ENCODE data around the gene SNN.

SNN gene

GRCh38 chr16:11635113-11635652, 33.1 kb upstream of the SNN start:
- no peak for DNase-seq (ENCODE audit: low read depth in 3 of 3)

GRCh38 chr16:11635679-11636171, 32.5 kb upstream of the SNN start:
- no peak for DNase-seq (ENCODE audit: low read depth in 3 of 3)

DNA sequence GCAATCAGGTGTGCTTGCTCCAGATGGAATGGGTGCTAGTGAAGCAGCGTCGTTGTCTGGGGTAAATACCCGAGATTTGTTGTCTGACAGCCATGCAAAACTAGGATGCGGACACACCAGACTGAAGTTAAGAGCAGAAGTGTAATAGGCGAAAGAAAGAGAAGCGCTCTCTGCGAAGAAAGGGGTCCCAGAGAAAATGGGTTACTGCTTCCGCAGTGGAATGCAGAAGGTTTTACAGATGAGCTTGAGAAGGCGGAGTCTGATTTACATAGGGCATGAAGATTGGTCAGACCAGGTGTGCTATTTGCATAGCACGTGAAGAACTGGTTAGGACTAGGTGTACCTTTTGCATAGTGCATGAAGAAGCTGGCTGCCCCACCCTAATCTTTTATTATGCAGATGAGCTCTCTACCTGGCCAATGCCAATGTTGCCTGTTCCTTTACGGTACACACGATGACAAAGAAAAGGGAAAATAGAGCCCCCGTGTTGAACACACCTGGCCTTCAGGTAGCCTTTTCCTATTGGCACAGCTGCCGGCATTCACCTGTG, 32.0 kb upstream of the SNN start:
- no peak for DNase-seq (ENCODE audit: low read depth in 3 of 3)

DNA sequence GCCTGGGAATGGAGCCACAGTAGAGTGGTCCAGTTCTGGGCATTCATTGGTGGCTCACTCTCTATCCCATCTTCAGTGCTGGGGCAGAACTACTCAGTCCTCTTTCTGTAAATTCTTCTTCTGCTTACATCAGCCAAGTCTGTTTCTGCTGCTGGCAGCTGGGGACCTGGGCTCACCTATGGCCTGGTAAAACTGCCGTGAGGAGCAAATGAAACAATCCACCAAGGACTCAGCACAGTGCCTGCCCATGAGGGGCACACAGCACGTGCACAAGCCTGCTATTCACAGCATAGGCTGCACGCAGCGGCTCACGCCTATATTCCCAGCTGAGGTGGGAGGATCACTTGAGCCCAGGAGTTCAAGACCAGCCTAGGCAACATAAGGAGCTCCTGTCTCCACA, 30.9 kb upstream of the SNN start:
- no peak for DNase-seq (ENCODE audit: low read depth in 3 of 3)

DNA sequence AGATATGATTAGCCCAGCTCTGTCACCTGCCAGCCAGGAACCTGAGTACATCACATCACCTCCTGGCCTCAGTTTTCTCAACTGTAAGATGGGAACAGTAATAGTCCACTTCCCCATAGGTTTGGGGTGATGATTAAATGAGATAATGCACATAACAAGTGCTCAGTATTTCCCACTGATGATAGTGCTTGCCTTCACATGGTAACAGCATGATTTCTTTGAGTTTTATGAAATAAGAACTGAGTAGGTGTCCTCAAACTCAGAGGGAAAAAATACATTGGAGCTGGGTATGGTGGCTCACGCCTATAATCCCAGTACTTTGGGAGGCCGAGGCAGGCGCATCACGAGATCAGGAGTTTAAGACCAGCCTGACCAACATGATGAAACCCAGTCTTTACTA, 30.1 kb upstream of the SNN start:
- no peak for DNase-seq (ENCODE audit: low read depth in 3 of 3)

DNA sequence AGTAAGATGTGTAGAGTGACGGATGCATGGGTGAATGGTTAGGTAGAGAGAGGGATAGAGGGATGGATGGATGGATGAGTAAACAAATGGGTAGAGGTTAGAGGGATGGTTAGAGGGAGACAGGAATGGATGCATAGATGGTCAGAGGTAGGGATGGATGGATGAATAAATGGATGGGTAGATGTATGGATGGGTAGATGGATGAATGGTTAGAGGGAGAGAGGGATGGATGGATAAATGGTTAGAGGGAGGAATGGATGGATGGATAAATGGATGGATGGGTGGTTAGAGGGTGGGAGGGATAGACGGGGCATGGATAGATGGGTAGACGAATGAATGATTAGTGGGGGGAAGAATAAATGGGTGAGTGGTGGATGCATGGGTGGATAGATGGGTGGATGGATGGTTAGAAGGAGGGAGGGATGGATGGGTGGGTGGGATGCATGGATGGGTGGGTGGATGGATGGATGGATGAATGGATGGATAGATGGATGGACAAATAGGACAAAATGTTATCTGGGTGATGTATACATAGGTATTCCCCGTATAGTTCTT, 29.2 kb upstream of the SNN start:
- no peak for DNase-seq (ENCODE audit: low read depth in 3 of 3)

DNA sequence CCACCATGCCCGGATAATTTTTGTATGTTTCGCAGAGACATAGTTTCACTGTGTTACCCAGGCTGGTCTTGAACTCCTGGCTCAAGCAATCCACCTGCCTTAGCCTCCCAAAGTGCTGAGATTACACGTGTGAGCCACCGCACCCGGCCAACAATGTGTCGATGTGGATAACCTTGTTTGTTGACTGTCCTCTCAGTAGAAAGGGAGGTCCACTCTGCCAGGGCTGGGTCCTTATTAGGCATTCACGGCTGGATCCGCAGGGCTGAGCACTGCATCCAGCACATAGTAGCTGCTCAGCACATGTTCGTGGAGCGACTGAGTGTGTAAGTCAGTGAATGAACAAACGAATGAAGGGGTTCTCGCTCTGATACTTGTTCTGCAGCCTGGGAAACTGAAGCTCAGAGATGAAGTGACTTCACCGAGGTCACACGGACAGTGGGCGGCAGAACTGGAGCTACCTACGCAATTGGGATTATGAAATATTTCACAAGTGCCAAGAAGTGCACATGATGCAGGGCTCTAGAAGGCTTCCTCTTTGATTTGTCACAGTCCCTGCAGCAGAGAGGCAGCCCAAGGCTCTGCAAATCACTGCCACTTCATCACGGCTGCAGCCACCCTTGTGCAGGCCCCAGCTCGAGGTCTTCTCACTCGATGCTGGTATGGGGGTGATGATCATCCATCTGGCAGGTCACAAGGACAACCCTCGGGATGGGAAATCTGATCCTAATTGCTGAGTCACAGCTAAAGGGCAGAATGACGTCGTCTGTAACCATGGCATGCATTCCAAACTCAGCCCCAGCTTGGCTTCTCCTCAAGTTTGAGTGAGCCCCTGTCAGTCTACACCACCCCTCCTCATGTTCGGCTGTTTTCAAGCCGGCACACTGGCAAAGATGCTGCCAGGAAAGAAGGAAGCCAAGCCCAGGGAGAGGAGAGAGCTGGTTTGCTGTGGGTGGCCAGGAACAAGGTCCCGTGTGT, 28.0 kb upstream of the SNN start:
- no peak for DNase-seq (ENCODE audit: low read depth in 3 of 3)

- no peak for DNase-seq (ENCODE audit: low read depth in 3 of 3)
These were observed 27.1 kb upstream of the SNN start for GRCh38 chr16:11640987-11641817.

DNA sequence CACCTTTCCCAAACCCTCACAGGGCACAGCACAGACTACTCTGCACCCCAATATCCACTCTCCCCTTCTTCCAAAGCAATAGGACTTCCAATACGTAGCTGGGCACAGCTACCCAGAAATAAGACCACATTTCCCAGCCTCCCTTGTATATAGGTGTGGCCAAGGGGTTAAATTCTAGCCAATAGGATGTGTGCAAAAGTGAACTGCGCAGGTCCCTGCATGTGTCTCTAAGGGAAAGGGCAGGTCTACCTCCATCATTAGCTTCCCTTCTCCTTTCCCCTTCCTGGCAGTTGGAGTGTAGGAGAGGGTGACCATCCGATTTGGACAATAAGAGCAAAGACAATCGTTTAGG, 25.5 kb upstream of the SNN start:
- DNase-seq (ENCODE audit: low read depth in 3 of 3), result no peak

DNA sequence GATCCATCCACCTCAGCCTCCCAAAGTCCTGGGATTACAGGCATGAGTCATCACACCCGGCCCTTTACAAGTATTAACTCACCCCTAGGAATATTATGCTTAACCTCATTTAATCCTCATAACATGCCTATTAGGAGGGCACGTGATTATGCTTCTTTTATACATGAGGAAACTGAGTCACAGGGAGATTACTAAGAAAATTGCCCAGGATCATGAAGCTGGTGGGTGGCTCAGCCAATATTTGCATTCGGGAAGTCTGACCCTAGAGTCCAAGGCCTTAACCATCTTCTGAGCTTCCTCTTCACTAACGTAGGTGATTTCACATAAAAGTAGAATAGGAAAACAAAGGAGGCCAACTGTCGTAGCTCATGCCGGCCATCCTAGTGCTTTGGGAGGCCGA, 19.0 kb upstream of the SNN start:
- DNase-seq (ENCODE audit: low read depth in 3 of 3), result no peak

GRCh38 chr16:11650641-11651591, 17.3 kb upstream of the SNN start:
- DNase-seq (ENCODE audit: low read depth in 3 of 3), result no peak

DNA sequence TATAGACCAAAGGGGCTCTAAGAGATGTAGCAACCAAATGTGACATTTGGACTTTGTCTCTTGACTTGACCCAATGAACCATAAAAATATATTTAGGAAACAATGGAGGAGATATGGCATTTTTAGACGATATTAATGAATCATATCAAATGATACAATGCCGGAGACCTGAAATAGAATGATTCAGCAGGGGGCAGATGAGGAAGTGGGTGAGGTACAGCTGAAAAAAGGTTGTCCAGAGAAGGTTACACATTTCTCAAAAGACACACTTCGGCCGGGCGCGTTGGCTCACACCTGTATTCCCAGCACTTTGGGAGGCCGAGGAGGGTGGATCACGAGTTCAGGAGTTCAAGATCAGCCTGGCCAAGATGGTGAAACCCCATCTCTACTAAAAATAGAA, 16.5 kb upstream of the SNN start:
- DNase-seq (ENCODE audit: low read depth in 3 of 3), result no peak

GRCh38 chr16:11655655-11656054, 12.6 kb upstream of the SNN start:
- DNase-seq (ENCODE audit: low read depth in 3 of 3), result no peak

DNA sequence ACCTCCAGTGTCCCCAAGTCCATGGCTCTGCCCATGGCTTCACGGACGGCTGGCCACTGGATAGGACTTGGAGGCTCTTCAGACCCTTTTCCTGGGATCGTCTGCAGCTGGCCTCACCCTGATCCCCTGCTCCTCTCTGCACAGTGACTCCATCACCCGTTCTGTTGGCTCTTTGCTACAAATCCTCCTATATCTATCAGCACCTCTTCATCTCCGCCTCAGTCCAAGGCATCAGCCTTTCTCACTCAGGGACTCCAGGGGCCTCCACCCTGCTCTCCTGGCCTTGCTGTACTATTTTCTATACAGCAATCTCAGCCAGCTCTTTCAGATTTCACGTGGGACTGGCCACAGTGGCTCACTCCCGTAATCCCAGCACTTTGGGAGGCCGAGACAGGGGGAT, 10.7 kb upstream of the SNN start:
- DNase-seq (ENCODE audit: low read depth in 3 of 3), result no peak

DNA sequence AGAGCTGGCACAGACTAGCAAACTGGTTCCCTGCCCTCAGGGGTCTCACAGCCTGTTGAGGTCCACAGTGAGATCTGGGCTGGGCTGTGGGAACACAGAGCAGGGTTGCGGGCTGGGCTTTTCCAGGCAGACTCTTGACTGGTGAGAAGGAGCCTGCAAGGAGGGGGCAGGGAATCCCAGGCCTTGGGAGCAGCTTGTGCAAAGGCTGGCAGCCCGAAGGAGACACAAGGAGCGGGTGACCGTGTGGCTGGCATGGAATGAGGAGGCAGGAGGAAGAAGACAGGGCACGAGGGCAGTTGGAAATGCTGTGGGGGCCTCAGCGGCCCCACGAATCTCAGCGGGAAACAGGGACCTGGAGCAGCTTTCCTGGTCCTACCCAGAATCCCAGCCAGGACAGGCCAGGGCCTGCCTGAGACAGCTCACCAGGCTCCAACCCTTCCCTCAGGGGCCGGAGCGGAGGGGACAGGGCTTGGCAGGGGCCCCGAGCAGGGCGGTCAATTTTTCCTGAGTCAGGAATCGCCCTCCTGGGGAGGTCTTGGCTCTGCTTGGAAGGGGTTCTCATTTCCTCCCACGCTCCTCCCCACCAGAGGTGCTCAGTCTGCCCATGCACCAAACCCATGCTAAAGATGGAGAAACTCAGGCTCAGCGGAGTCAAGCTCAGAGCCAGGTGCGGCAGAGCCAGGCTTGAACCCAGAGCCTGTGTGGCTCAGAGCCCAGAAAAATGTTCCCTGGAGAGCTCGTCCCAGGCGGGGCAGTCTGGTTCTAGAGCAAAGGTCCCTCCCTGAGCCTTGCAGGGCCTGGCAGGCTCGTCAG, 9.2 kb upstream of the SNN start:
- DNase-seq (ENCODE audit: low read depth in 3 of 3), result no peak

GRCh38 chr16:11660565-11660964, 7.7 kb upstream of the SNN start:
- no peak for DNase-seq (ENCODE audit: low read depth in 3 of 3)

DNA sequence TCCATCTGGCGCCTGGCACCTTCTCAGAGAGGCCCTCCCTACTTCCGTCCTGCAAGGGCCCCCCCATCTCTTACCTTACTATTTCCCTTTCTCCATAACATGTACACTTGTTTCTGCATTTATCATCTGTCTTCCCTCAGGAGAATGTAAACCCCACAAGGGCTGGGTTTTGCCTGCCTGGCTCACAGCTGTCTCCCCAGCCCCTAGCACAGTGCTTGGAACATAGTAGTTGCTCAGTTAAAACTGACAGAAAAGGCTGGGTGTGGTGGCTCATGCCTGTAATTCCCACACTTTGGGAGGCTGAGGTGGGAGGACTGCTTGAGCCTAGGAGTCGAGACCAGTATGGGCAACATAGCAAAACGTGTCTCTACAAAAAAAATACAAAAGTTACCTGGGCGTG, 5.7 kb upstream of the SNN start:
- DNase-seq (ENCODE audit: low read depth in 3 of 3), result no peak

DNA sequence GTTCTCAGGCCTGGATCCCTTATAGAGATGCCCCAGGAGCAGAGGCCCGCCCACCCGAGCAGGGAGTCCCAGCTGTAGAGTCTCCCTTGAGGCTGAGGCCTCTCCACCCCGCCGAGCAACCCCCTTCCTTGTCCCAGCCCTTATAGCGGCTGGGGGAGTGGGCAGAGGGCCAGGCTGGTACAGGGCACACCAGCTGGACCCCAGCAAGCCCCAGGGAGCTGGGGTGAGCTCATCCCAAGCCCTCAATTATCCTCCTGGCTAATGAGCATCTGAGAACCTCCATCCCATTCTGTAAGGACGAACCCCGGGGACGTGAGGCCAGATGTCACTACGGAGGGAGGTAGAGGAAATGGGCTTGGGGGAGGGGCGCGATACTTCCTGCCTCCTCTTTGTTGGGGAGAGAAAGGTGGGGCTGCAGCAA, 3.2 kb upstream of the SNN start:
- no peak for DNase-seq (ENCODE audit: low read depth in 3 of 3)

GRCh38 chr16:11666103-11667055, 1.9 kb upstream of the SNN start:
- DNase-seq (ENCODE audit: low read depth in 3 of 3), result no peak
